GM18861 (cell line): ENCODE measurements around the gene OR5B3.
A peak's percentile ranks its signal among the peaks of the same experiment; 100 is the strongest.
"Not testable (repeated sequence)": the region's sequence is repeated elsewhere in the genome, so short reads cannot be mapped to it uniquely, and the experiment has no call there.

Experiments used
- ATAC-seq: cut with Tn5 transposase; IDR thresholded peaks from one replicate; pipeline ENCODE4 v1.9.1; 2021; ENCODE audit not compliant: unreplicated experiment

OR5B3 gene

GRCh38 chr11:58406774-58407173 lies at the start of gene OR5B3:
TSS of gene OR5B3 (minus strand) at chr11:58406874. CDS start at chr11:58403409, 3,465 bp downstream.
- ATAC-seq, result no peak

GRCh38 chr11:58451585-58451984 lies 44.9 kb upstream of the OR5B3 start:
- ATAC-seq, result no peak

GRCh38 chr11:58446294-58446693 lies 39.6 kb upstream of the OR5B3 start:
- no peak for ATAC-seq

GRCh38 chr11:58444300-58444699 lies 37.6 kb upstream of the OR5B3 start:
- ATAC-seq, result no peak

- ATAC-seq, result no peak
These were observed 35.5 kb upstream of the OR5B3 start, which contains the start of gene OR5B12 for GRCh38 chr11:58442136-58442535. TSS of gene OR5B12 (minus strand) at chr11:58442236. CDS start at chr11:58440151, 2,085 bp downstream.

- ATAC-seq, result no peak
These were observed 31.8 kb upstream of the OR5B3 start for GRCh38 chr11:58438486-58438885.

GRCh38 chr11:58434217-58434616 lies 27.5 kb upstream of the OR5B3 start:
- no peak for ATAC-seq

GRCh38 chr11:58433638-58434203 lies 27.0 kb upstream of the OR5B3 start:
- peak; percentile 93 for ATAC-seq

GRCh38 chr11:58429273-58429672 lies 22.6 kb upstream of the OR5B3 start:
- no peak for ATAC-seq

GRCh38 chr11:58428021-58428420 lies 21.3 kb upstream of the OR5B3 start, which contains the start of gene OR5B2:
TSS of gene OR5B2 (minus strand) at chr11:58428121. CDS start at chr11:58423261, 4,860 bp downstream.
- ATAC-seq, result no peak

- not testable (repeated sequence) for ATAC-seq
These were observed 7.1 kb downstream of the OR5B3 start for GRCh38 chr11:58399622-58400021.

GRCh38 chr11:58395581-58395980 lies 11.1 kb downstream of the OR5B3 start:
- no peak for ATAC-seq

GRCh38 chr11:58394195-58394594 lies 12.5 kb downstream of the OR5B3 start:
- no peak for ATAC-seq

- no peak for ATAC-seq
These were observed 13.9 kb downstream of the OR5B3 start for GRCh38 chr11:58392746-58393145.

- ATAC-seq, result no peak
These were observed 14.8 kb downstream of the OR5B3 start for GRCh38 chr11:58391879-58392278.

GRCh38 chr11:58390551-58391063 lies 16.1 kb downstream of the OR5B3 start:
- no peak for ATAC-seq

GRCh38 chr11:58358969-58359368 lies 47.7 kb downstream of the OR5B3 start, which contains the start of gene OR5B17:
TSS of gene OR5B17 (minus strand) at chr11:58359069. CDS start at chr11:58359069, 0 bp downstream.
- ATAC-seq, result no peak

GRCh38 chr11:58354727-58355126 lies 51.9 kb downstream of the OR5B3 start:
- ATAC-seq, result no peak
